ENCODE results near the gene TPD52L2. TPM values are rescaled to one million over a fixed set of nuclear protein-coding genes. Genes with fewer than 3 reads are reported as not detected.

TPD52L2 gene
- total RNA-seq, 1 donor from 2014 or later = 73.8 TPM

DNA sequence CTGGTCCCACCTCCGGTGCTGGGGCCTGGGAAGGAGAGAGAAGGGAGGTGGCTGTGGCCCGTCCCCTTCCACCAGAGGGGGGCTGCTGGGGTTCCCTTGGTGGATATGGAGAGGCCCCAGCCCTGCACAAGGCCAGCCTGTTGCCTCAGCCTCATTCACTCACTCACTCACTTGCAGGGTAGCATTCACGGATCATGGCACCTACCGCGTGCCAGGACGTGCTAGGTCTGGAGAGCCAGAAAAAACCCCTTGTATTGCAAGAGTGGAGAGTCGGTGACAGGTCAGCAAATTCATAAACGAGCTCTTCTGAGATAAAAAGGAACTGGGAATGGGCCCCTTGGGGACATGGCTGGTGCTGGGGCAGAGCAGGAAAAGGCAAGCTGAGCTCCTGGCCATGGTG, 27.6 kb upstream of the TPD52L2 start:
- H3K9me3 Mint-ChIP-seq = no peaks in the 10 kb centered on the region
- no peak for DNase-seq (ENCODE audit: low spot score in 2 of 2, unreplicated experiment in 2 of 2)
- no peaks in the 10 kb centered on the region for H3K36me3 Mint-ChIP-seq
- no peak overlapping the region for H3K4me3 Mint-ChIP-seq
- peak overlapping the region; percentile 5 for H3K27ac Mint-ChIP-seq
- TF ChIP-seq, protein P1, sequence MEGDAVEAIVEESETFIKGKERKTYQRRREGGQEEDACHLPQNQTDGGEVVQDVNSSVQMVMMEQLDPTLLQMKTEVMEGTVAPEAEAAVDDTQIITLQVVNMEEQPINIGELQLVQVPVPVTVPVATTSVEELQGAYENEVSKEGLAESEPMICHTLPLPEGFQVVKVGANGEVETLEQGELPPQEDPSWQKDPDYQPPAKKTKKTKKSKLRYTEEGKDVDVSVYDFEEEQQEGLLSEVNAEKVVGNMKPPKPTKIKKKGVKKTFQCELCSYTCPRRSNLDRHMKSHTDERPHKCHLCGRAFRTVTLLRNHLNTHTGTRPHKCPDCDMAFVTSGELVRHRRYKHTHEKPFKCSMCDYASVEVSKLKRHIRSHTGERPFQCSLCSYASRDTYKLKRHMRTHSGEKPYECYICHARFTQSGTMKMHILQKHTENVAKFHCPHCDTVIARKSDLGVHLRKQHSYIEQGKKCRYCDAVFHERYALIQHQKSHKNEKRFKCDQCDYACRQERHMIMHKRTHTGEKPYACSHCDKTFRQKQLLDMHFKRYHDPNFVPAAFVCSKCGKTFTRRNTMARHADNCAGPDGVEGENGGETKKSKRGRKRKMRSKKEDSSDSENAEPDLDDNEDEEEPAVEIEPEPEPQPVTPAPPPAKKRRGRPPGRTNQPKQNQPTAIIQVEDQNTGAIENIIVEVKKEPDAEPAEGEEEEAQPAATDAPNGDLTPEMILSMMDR (IDR thresholded peaks at IDR 0.05; ENCODE audit: unreplicated experiment) = no peak
- H3K27me3 Mint-ChIP-seq (ENCODE audit: low read depth) = no peaks in the 10 kb centered on the region
- peaks cover 15% of the 10 kb centered on the region for H3K4me1 Mint-ChIP-seq

DNA sequence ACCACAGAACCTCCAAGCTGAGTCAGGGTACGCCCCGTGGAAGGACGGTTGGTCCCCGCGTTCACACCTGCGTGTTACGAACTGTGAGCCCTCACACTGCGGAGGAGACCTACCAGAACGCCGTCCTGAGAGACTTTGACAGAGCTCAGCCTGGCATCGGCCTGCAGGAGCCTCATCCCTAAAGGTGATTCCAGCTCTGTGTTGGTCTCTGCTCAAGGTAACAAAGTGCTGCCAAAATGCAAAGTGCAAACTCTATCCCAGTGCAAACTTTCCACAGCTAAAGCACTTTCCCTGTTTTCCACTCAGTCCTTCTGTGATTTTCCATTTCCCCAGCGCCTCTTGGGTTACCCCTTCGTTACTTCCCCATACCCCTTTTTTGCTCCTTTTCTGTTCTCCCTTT, 25.4 kb upstream of the TPD52L2 start:
- TF ChIP-seq, protein P1 (IDR thresholded peaks at IDR 0.05; ENCODE audit: unreplicated experiment) = no peak

DNA sequence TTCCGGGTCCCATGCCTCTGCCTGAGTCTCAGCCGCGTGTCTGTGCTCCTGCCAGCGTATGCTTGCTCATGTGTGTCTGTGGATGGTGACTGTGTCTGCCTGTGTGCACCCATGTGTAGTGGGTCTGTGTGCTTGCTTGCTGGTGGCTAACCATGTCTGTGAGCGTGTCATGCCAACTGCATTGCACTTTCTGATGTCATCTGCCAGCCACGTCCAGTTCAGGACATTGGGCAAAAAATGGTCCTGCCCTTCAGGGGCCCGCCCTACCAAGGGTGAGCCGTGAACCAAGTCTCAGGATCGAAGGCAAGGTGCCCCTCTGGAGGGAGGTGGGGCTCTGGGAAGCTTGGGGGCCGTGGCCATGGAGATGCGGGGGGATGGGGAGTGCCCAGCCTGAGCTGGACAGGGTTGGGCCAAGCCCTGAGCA, 24.7 kb upstream of the TPD52L2 start:
- Mint-ChIP-seq H3K27ac (no peak overlapping the region), H3K36me3 (no peaks in the 10 kb centered on the region)

More for the DNA sequence above, 25.4 kb upstream of the TPD52L2 start:
- peaks cover 6% of the 10 kb centered on the region for H3K4me1 Mint-ChIP-seq
- no peaks in the 10 kb centered on the region for H3K27me3 Mint-ChIP-seq (ENCODE audit: low read depth)
- no peak overlapping the region for H3K4me3 Mint-ChIP-seq
- no peak for DNase-seq (ENCODE audit: low spot score in 2 of 2, unreplicated experiment in 2 of 2)
- no peaks in the 10 kb centered on the region for H3K36me3 Mint-ChIP-seq
- no peak overlapping the region for H3K27ac Mint-ChIP-seq
- no peaks in the 10 kb centered on the region for H3K9me3 Mint-ChIP-seq

DNA sequence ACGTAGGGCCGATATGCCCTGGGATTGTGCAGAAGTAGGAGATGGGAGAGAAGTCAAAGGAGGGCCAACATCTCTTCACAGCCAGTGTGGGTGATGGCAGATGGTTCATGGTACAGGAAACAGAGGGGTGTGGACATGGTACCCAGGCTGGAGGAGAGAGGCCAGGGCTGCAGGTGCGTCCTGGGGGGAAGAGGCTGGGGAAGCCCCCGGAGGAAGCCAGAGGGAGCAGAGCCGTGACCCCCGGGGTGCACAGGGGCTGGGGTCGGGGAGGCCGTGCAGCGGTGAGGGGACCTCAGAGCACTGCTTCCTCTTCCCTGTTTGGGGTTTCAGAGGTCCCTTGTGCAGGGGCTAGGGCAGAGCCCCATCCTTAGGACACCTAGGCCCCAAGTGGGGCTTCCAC, 22.8 kb upstream of the TPD52L2 start:
- Mint-ChIP-seq H3K4me3 (no peak overlapping the region), H3K9me3 (no peaks in the 10 kb centered on the region), H3K27ac (peak overlapping the region; percentile 25), H3K36me3 (no peaks in the 10 kb centered on the region), H3K27me3 (ENCODE audit: low read depth) (no peaks in the 10 kb centered on the region), H3K4me1 (peaks cover 4% of the 10 kb centered on the region)
- TF ChIP-seq, protein P1 (IDR thresholded peaks at IDR 0.05; ENCODE audit: unreplicated experiment) = no peak
- DNase-seq (ENCODE audit: low spot score in 2 of 2, unreplicated experiment in 2 of 2) = no peak

More for the DNA sequence above, 24.7 kb upstream of the TPD52L2 start:
- no peak for DNase-seq (ENCODE audit: low spot score in 2 of 2, unreplicated experiment in 2 of 2)
- H3K4me1 Mint-ChIP-seq = peaks cover 2% of the 10 kb centered on the region
- no peak overlapping the region for H3K4me3 Mint-ChIP-seq
- no peaks in the 10 kb centered on the region for H3K9me3 Mint-ChIP-seq
- H3K27me3 Mint-ChIP-seq (ENCODE audit: low read depth) = no peaks in the 10 kb centered on the region
- TF ChIP-seq, protein P1 (IDR thresholded peaks at IDR 0.05; ENCODE audit: unreplicated experiment) = no peak

DNA sequence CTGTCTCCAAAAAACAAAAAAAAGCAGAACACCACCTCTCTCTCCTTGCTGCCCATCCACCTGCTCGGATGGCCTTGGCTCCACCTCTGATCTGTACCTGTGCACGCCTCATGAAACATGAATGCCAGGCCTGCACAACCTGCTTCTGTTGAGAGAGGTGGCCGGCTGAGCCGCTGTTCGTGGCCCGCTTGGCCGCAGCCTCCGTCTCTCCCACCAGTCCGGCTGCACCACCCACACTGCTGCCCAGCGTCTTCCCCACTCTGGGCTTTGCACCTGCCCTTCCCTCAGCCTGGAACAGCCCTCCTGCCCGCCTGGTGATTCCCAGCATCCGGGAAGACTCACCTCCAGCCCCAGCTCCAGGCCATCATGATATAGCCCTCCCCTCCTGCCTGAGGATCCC, 21.8 kb upstream of the TPD52L2 start:
- TF ChIP-seq, protein P1 (IDR thresholded peaks at IDR 0.05; ENCODE audit: unreplicated experiment) = no peak
- Mint-ChIP-seq H3K4me1 (peaks cover 4% of the 10 kb centered on the region), H3K36me3 (no peaks in the 10 kb centered on the region), H3K9me3 (no peaks in the 10 kb centered on the region), H3K27ac (no peak overlapping the region), H3K4me3 (no peak overlapping the region), H3K27me3 (ENCODE audit: low read depth) (no peaks in the 10 kb centered on the region)
- DNase-seq (ENCODE audit: low spot score in 2 of 2, unreplicated experiment in 2 of 2) = no peak

DNA sequence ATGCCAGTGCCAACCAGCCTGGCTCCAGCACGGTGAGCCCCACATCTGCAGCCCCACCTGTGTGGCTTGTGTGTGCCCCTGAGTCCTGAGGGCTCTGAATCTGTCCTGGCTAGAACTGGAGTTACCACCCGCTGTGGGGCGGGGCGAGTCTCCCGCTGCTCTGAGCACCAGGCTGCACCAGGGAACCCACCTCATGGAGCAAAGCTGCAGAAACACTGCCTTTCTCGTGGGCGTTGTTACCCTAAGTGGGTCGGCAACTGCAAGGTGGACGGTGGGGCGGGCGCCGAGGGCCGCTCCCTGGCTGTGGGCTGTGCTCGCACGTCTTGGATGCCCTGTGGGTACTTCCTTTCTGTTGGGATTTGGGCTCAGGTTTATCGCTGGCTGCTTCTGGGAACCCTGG, 21.3 kb upstream of the TPD52L2 start:
- no peaks in the 10 kb centered on the region for H3K27me3 Mint-ChIP-seq (ENCODE audit: low read depth)
- H3K36me3 Mint-ChIP-seq = no peaks in the 10 kb centered on the region
- no peaks in the 10 kb centered on the region for H3K9me3 Mint-ChIP-seq

More for the DNA sequence above, 21.3 kb upstream of the TPD52L2 start:
- DNase-seq (ENCODE audit: low spot score in 2 of 2, unreplicated experiment in 2 of 2) = no peak
- no peak overlapping the region for H3K27ac Mint-ChIP-seq
- peaks cover 4% of the 10 kb centered on the region for H3K4me1 Mint-ChIP-seq
- TF ChIP-seq, protein P1 (IDR thresholded peaks at IDR 0.05; ENCODE audit: unreplicated experiment) = no peak
- H3K4me3 Mint-ChIP-seq = no peak overlapping the region
